Activated naive CD8-positive, alpha-beta T cell treated with anti-CD3 and anti-CD28 coated beads, Interleukin-2, amount 10 ng/mL, durations not matched to agents 7 days and 5 days (primary cell): ENCODE measurements around the gene PHKA2. TPM values are rescaled to one million over a fixed set of nuclear protein-coding genes. Genes with fewer than 3 reads are reported as not detected.

ENCODE experiments used
- ATAC-seq: fragments of 150-1000 bp; cut with Tn5 transposase; one replicate; pipeline ENCODE4 v1.10.0; 2021; ENCODE audit warnings: low read depth, moderate library complexity
- POLR2A ChIA-PET: fragments of 350-600 bp; sonication (Branson Sonifier 250); formaldehyde crosslinking; loops from one replicate; lab custom pipeline; 2021; ENCODE audit warnings: antibody characterized with exemption; lab: Charles Lee
- DNase-seq: peaks from one replicate; pipeline ENCODE4 v3.0.0; 2021
- H3K27ac Mint-ChIP-seq: one replicate; pipeline ENCODE4 v1.8.0; 2022; ENCODE audit warnings: mild to moderate bottlenecking, mixed read lengths
- H3K27me3 Mint-ChIP-seq: one replicate; pipeline ENCODE4 v1.8.0; 2022; ENCODE audit warnings: mild to moderate bottlenecking, moderate library complexity, mixed read lengths
- H3K36me3 Mint-ChIP-seq: one replicate; pipeline ENCODE4 v1.8.0; 2021; ENCODE audit warnings: mild to moderate bottlenecking, mixed read lengths
- H3K4me1 Mint-ChIP-seq: one replicate; pipeline ENCODE4 v1.8.0; 2021; ENCODE audit warnings: mixed read lengths
- H3K4me3 Mint-ChIP-seq: one replicate; pipeline ENCODE4 v1.8.0; 2022; ENCODE audit warnings: mild to moderate bottlenecking, moderate library complexity, mixed read lengths
- H3K9me3 Mint-ChIP-seq: one replicate; pipeline ENCODE4 v1.8.0; 2021; ENCODE audit warnings: mixed read lengths
- total RNA-seq, 2 experiments: library from RNA; stranded (reverse); gene quantifications; one replicate each; pipeline ENCODE4 v1.2.3, GENCODE V29; 2021

The PHKA2 gene
- total RNA-seq, 2 experiments from 2014 or later = 31.0 to 32.7 TPM

GRCh38 chrX:18937173-18937572 is 46.7 kb downstream of the PHKA2 start:
- no peaks in the 10 kb centered on the region for H3K27me3 Mint-ChIP-seq
- no peak overlapping the region for H3K4me3 Mint-ChIP-seq
- no peaks in the 10 kb centered on the region for H3K9me3 Mint-ChIP-seq
- no peaks in the 10 kb centered on the region for H3K4me1 Mint-ChIP-seq
- ATAC-seq (no peak), DNase-seq (no peak)
- H3K27ac Mint-ChIP-seq = no peak overlapping the region
- POLR2A ChIA-PET = no interaction called here
- no peaks in the 10 kb centered on the region for H3K36me3 Mint-ChIP-seq

GRCh38 chrX:18935893-18936292 is 48.0 kb downstream of the PHKA2 start:
- Mint-ChIP-seq H3K27me3 (no peaks in the 10 kb centered on the region), H3K4me1 (no peaks in the 10 kb centered on the region), H3K36me3 (no peaks in the 10 kb centered on the region), H3K27ac (no peak overlapping the region), H3K9me3 (no peaks in the 10 kb centered on the region), H3K4me3 (no peak overlapping the region)
- ATAC-seq (no peak), DNase-seq (no peak)
- POLR2A ChIA-PET = no interaction called here

- Mint-ChIP-seq H3K4me3 (no peak overlapping the region), H3K9me3 (no peaks in the 10 kb centered on the region), H3K4me1 (no peaks in the 10 kb centered on the region), H3K36me3 (no peaks in the 10 kb centered on the region), H3K27ac (no peak overlapping the region), H3K27me3 (no peaks in the 10 kb centered on the region)
- POLR2A ChIA-PET = no interaction called here
- DNase-seq (no peak), ATAC-seq (no peak)
Measured at GRCh38 chrX:18934708-18935107, 49.2 kb downstream of the PHKA2 start.

- Mint-ChIP-seq H3K4me1 (no peaks in the 10 kb centered on the region), H3K36me3 (no peaks in the 10 kb centered on the region), H3K9me3 (no peaks in the 10 kb centered on the region), H3K27ac (no peak overlapping the region), H3K27me3 (no peaks in the 10 kb centered on the region), H3K4me3 (no peak overlapping the region)
- DNase-seq (no peak), ATAC-seq (no peak)
- POLR2A ChIA-PET = no interaction called here
Measured at GRCh38 chrX:18933617-18934016, 50.3 kb downstream of the PHKA2 start.

- H3K36me3 Mint-ChIP-seq = no peaks in the 10 kb centered on the region
- DNase-seq (no peak), ATAC-seq (no peak)
- H3K4me3 Mint-ChIP-seq = no peak overlapping the region
- no peak overlapping the region for H3K27ac Mint-ChIP-seq
- H3K4me1 Mint-ChIP-seq = no peaks in the 10 kb centered on the region
- POLR2A ChIA-PET = no interaction called here
- no peaks in the 10 kb centered on the region for H3K27me3 Mint-ChIP-seq
- no peaks in the 10 kb centered on the region for H3K9me3 Mint-ChIP-seq
Measured at GRCh38 chrX:18931972-18932371, 51.9 kb downstream of the PHKA2 start.

GRCh38 chrX:18929775-18930174 is 54.1 kb downstream of the PHKA2 start:
- Mint-ChIP-seq H3K4me1 (no peaks in the 10 kb centered on the region), H3K36me3 (no peaks in the 10 kb centered on the region), H3K27ac (no peak overlapping the region), H3K4me3 (no peak overlapping the region), H3K27me3 (no peaks in the 10 kb centered on the region), H3K9me3 (no peaks in the 10 kb centered on the region)
- POLR2A ChIA-PET = no interaction called here
- no peak for DNase-seq
- no peak for ATAC-seq

- ATAC-seq = no peak
- H3K9me3 Mint-ChIP-seq = no peaks in the 10 kb centered on the region
- POLR2A ChIA-PET = no interaction called here
- no peaks in the 10 kb centered on the region for H3K36me3 Mint-ChIP-seq
- H3K4me1 Mint-ChIP-seq = no peaks in the 10 kb centered on the region
- no peaks in the 10 kb centered on the region for H3K27me3 Mint-ChIP-seq
- H3K4me3 Mint-ChIP-seq = no peak overlapping the region
- DNase-seq = no peak
- no peak overlapping the region for H3K27ac Mint-ChIP-seq
Measured at GRCh38 chrX:18927558-18927957, 56.4 kb downstream of the PHKA2 start.

- DNase-seq (no peak), ATAC-seq (no peak)
- POLR2A ChIA-PET = no interaction called here
- Mint-ChIP-seq H3K36me3 (peaks cover 2% of the 10 kb centered on the region), H3K9me3 (no peaks in the 10 kb centered on the region), H3K27me3 (no peaks in the 10 kb centered on the region), H3K27ac (no peak overlapping the region), H3K4me1 (no peaks in the 10 kb centered on the region), H3K4me3 (no peak overlapping the region)
Measured at GRCh38 chrX:18924507-18925088, 59.3 kb downstream of the PHKA2 start.

- H3K9me3 Mint-ChIP-seq = no peaks in the 10 kb centered on the region
- H3K27ac Mint-ChIP-seq = no peak overlapping the region
Measured at GRCh38 chrX:18920566-18920965, 63.3 kb downstream of the PHKA2 start.

GRCh38 chrX:18920079-18920478 is 63.8 kb downstream of the PHKA2 start:
- H3K36me3 Mint-ChIP-seq = peaks cover 21% of the 10 kb centered on the region

More at GRCh38 chrX:18920566-18920965, 63.3 kb downstream of the PHKA2 start:
- Mint-ChIP-seq H3K36me3 (peaks cover 20% of the 10 kb centered on the region), H3K4me3 (no peak overlapping the region), H3K27me3 (no peaks in the 10 kb centered on the region), H3K4me1 (no peaks in the 10 kb centered on the region)
- POLR2A ChIA-PET = no interaction called here
- ATAC-seq (no peak), DNase-seq (no peak)

GRCh38 chrX:18917831-18918230 is 66.1 kb downstream of the PHKA2 start:
- H3K36me3 Mint-ChIP-seq = peaks cover 25% of the 10 kb centered on the region

More at GRCh38 chrX:18920079-18920478, 63.8 kb downstream of the PHKA2 start:
- ATAC-seq (no peak), DNase-seq (no peak)
- POLR2A ChIA-PET = no interaction called here
- H3K9me3 Mint-ChIP-seq = no peaks in the 10 kb centered on the region
- H3K4me1 Mint-ChIP-seq = no peaks in the 10 kb centered on the region
- H3K4me3 Mint-ChIP-seq = no peak overlapping the region
- H3K27me3 Mint-ChIP-seq = no peaks in the 10 kb centered on the region
- no peak overlapping the region for H3K27ac Mint-ChIP-seq

GRCh38 chrX:18906286-18906685 is 77.6 kb downstream of the PHKA2 start:
- peaks cover 4% of the 10 kb centered on the region for H3K36me3 Mint-ChIP-seq
- H3K4me3 Mint-ChIP-seq = no peak overlapping the region
- POLR2A ChIA-PET = no interaction called here
- no peak for DNase-seq
- H3K4me1 Mint-ChIP-seq = no peaks in the 10 kb centered on the region
- H3K27me3 Mint-ChIP-seq = no peaks in the 10 kb centered on the region
- ATAC-seq = no peak
- no peaks in the 10 kb centered on the region for H3K9me3 Mint-ChIP-seq
- H3K27ac Mint-ChIP-seq = no peak overlapping the region

More at GRCh38 chrX:18917831-18918230, 66.1 kb downstream of the PHKA2 start:
- no peak overlapping the region for H3K4me3 Mint-ChIP-seq
- H3K9me3 Mint-ChIP-seq = no peaks in the 10 kb centered on the region
- H3K27ac Mint-ChIP-seq = no peak overlapping the region
- DNase-seq (no peak), ATAC-seq (no peak)
- POLR2A ChIA-PET = no interaction called here
- no peaks in the 10 kb centered on the region for H3K27me3 Mint-ChIP-seq
- no peaks in the 10 kb centered on the region for H3K4me1 Mint-ChIP-seq

GRCh38 chrX:18900401-18900976 is 83.4 kb downstream of the PHKA2 start:
- Mint-ChIP-seq H3K36me3 (no peaks in the 10 kb centered on the region), H3K9me3 (no peaks in the 10 kb centered on the region), H3K27me3 (no peaks in the 10 kb centered on the region), H3K27ac (no peak overlapping the region), H3K4me3 (no peak overlapping the region), H3K4me1 (no peaks in the 10 kb centered on the region)
- ATAC-seq = no peak
- no peak for DNase-seq
- POLR2A ChIA-PET = no interaction called here

- no peak overlapping the region for H3K27ac Mint-ChIP-seq
- H3K4me3 Mint-ChIP-seq = no peak overlapping the region
- ATAC-seq (no peak), DNase-seq (no peak)
- POLR2A ChIA-PET = no interaction called here
- no peaks in the 10 kb centered on the region for H3K27me3 Mint-ChIP-seq
- no peaks in the 10 kb centered on the region for H3K36me3 Mint-ChIP-seq
- no peaks in the 10 kb centered on the region for H3K9me3 Mint-ChIP-seq
- no peaks in the 10 kb centered on the region for H3K4me1 Mint-ChIP-seq
Measured at GRCh38 chrX:18899796-18900380, 84.0 kb downstream of the PHKA2 start.
